Breast epithelium (tissue), 4 donors: ENCODE data around the gene ATG5. TPM values are rescaled to one million over a fixed set of nuclear protein-coding genes. Genes with fewer than 3 reads are reported as not detected.

Experiments
- DNase-seq, 2 donors: peaks; one replicate each; pipeline ENCODE4 v3.0.0-alpha.2; 2019; ENCODE audit warnings: low spot score in 2 of 2
- H3K27ac ChIP-seq, 2 donors: fragments of 200-600 bp; sonication (generic) in 1 of 2; one replicate each; pipeline ENCODE4 v1.5.1; 2016 to 2019; ENCODE audit warnings: mild to moderate bottlenecking in 1 of 2
- H3K27me3 ChIP-seq, 2 donors: fragments of 200-600 bp; sonication (generic) in 1 of 2; one replicate each; pipeline versions ENCODE4 v1.5.1 to v1.6.0; 2017 to 2019; ENCODE audit warnings: control low read depth in 1 of 2, mild to moderate bottlenecking in 1 of 2
- H3K36me3 ChIP-seq: fragments of 200-600 bp; one replicate; pipeline ENCODE4 v1.5.1; 2019
- H3K4me1 ChIP-seq, 2 donors: fragments of 200-600 bp; sonication (generic); one replicate each; pipeline ENCODE4 v1.5.1; 2016 to 2019; ENCODE audit warnings: control low read depth in 1 of 2
- H3K4me3 ChIP-seq, 3 donors: fragments of 200-600 bp; sonication (generic); 1 replicate in 2 of 3; 2 replicates in 1 of 3; pipeline ENCODE4 v1.5.1; 2016 to 2019; ENCODE audit warnings: mild to moderate bottlenecking in 3 of 3, moderate library complexity in 2 of 3
- H3K9me3 ChIP-seq, 2 donors: fragments of 200-600 bp; sonication (generic) in 1 of 2; one replicate each; pipeline ENCODE4 v1.5.1; 2016 to 2019; ENCODE audit warnings: control low read depth in 1 of 2
- POLR2A ChIP-seq: fragments of 450-650 bp; IDR thresholded peaks from one replicate; pipeline ENCODE4 v1.6.1; 2016; ENCODE audit warnings: antibody characterized with exemption, mild to moderate bottlenecking, moderate library complexity
- POLR2AphosphoS5 ChIP-seq, 3 donors: sonication (generic); formaldehyde crosslinking; IDR thresholded peaks; one replicate each; pipeline ENCODE4 v1.6.1; 2017; ENCODE audit warnings: antibody characterized with exemption in 3 of 3
- intact Hi-C: fragments of 100-400 bp; cut with DNase I; formaldehyde crosslinking; loops from one replicate; pipeline ENCODE4 v1.15.1; 2023; ENCODE audit warnings: low total_unique reads
- total RNA-seq, 3 donors: library from RNA; depleted of rRNA; stranded (reverse); fragments of >200 nt; gene quantifications; one replicate each; pipeline ENCODE4 v1.1.0, GENCODE V29; 2016
- TF ChIP-seq, protein P1 (sequence below), 3 donors: fragments of 450-650 bp; IDR thresholded peaks; one replicate each; pipeline ENCODE4 v1.5.1; 2016 to 2017; ENCODE audit warnings: antibody characterized with exemption in 3 of 3, mild to moderate bottlenecking in 3 of 3, moderate library complexity in 3 of 3

Gene ATG5
- total RNA-seq, 3 donors from 2014 or later = 35.8 to 51.1 (median 45.9) TPM

DNA sequence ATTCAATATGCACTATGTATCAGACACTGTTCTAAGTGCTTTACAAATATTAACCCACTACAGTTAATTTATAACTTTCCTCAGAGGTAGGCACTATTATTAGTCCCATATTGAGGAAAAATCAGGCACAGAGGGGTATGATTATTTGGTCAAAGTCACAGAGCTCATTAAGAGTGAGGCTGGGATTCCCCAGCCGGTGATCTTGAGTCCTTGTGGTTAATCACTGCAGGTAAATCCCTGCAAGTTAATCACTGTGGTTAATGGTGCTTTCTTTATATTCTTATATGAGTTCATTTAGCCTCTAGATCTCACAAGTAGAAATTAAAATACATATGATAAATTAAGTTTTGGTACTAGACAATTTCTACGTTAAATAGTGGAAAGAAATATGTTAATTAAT is 44.2 kb upstream of the ATG5 start:
- Histone ChIP-seq H3K4me1 (peaks cover 0 to 19% of the 10 kb centered on the region in 2 donors), H3K9me3 (no peaks in the 10 kb centered on the region), H3K4me3 (no peak overlapping the region), H3K27ac (peak overlapping the region; percentile 72 to 78), H3K27me3 (no peaks in the 10 kb centered on the region), H3K36me3 (no peaks in the 10 kb centered on the region)
- intact Hi-C loops = no loop called here
- no peak for DNase-seq
- TF ChIP-seq POLR2AphosphoS5 (IDR thresholded peaks at IDR 0.05) = no peak
- TF ChIP-seq POLR2A = no peak
- TF ChIP-seq, protein P1, sequence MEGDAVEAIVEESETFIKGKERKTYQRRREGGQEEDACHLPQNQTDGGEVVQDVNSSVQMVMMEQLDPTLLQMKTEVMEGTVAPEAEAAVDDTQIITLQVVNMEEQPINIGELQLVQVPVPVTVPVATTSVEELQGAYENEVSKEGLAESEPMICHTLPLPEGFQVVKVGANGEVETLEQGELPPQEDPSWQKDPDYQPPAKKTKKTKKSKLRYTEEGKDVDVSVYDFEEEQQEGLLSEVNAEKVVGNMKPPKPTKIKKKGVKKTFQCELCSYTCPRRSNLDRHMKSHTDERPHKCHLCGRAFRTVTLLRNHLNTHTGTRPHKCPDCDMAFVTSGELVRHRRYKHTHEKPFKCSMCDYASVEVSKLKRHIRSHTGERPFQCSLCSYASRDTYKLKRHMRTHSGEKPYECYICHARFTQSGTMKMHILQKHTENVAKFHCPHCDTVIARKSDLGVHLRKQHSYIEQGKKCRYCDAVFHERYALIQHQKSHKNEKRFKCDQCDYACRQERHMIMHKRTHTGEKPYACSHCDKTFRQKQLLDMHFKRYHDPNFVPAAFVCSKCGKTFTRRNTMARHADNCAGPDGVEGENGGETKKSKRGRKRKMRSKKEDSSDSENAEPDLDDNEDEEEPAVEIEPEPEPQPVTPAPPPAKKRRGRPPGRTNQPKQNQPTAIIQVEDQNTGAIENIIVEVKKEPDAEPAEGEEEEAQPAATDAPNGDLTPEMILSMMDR (IDR thresholded peaks at IDR 0.05) = no peak

DNA sequence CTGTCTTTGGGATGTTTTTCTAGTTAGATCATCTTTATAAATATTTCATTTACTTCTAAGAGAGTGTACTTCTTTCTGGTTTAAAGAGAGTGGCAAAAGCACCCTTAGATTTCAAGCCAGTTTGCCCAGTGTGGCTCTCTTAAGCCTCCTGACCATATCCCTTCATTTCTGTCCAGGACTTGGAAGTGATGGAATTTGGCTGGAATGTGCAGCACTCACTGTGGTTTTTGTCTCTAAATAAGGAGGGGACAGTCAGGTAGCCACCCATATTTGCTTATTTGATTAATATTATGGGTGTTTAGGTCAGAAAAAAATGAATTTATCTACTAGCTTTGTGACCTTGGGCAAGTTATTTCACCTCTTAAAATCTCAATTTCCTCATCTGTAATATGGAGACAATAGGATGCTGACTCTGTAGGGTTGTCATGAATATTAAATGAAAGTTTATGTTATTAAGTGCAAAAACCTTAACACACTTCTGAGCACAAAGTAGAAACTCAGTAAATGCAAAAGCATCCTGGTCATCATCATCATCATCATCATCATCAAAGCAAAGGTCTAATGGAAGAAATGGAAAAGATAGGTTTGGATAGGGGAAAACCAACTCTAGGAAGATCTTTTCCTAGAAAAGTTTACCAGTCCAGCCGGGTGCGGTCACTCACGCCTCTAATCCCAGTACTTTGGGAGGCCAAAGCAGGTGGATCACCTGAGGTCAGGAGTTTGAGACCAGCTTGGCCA is 38.0 kb upstream of the ATG5 start:
- Histone ChIP-seq H3K36me3 (no peaks in the 10 kb centered on the region), H3K4me1 (no peaks in the 10 kb centered on the region), H3K4me3 (no peak overlapping the region), H3K9me3 (no peaks in the 10 kb centered on the region), H3K27me3 (peaks cover 0 to 4% of the 10 kb centered on the region in 2 donors), H3K27ac (peak overlapping the region in 1 of 2 donors; percentile 40)
- DNase-seq = no peak
- no peak for TF ChIP-seq POLR2A
- TF ChIP-seq, protein P1 (IDR thresholded peaks at IDR 0.05) = no peak
- TF ChIP-seq POLR2AphosphoS5 (IDR thresholded peaks at IDR 0.05) = no peak
- intact Hi-C loops = no loop called here

DNA sequence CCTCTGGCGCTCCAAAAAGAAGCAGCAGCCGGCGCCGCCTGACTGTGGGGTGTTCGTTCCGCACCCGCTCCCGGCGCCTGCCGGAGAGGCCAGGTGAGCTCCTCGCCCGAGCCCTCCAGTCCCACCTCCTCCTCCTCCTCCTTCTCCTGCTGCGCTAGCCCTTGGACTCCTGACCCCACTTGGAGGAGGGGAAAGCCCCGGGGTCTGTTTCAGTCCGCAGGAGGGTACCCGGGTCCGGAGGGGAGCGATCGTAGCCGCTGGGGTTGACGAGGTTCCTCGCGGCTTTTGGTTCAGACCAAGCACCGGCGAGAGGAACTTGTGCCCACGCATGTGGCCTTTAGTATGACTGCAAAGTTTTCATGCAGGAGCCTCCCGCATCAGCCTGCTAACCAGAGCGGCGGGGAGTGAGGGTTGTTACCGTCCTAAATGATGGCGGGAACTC is 35.5 kb upstream of the ATG5 start:
- Histone ChIP-seq H3K9me3 (no peaks in the 10 kb centered on the region), H3K36me3 (no peaks in the 10 kb centered on the region), H3K4me3 (peak overlapping the region; percentile 31 to 82 (median 79)), H3K27me3 (peaks cover 0 to 4% of the 10 kb centered on the region in 2 donors), H3K27ac (peak overlapping the region; percentile 76 to 83), H3K4me1 (no peaks in the 10 kb centered on the region)
- peak; percentile 32 to 58 for DNase-seq
- no peak for TF ChIP-seq POLR2AphosphoS5 (IDR thresholded peaks at IDR 0.05)
- TF ChIP-seq, protein P1 (IDR thresholded peaks at IDR 0.05) = no peak
- no peak for TF ChIP-seq POLR2A
- intact Hi-C loops = no loop called here

DNA sequence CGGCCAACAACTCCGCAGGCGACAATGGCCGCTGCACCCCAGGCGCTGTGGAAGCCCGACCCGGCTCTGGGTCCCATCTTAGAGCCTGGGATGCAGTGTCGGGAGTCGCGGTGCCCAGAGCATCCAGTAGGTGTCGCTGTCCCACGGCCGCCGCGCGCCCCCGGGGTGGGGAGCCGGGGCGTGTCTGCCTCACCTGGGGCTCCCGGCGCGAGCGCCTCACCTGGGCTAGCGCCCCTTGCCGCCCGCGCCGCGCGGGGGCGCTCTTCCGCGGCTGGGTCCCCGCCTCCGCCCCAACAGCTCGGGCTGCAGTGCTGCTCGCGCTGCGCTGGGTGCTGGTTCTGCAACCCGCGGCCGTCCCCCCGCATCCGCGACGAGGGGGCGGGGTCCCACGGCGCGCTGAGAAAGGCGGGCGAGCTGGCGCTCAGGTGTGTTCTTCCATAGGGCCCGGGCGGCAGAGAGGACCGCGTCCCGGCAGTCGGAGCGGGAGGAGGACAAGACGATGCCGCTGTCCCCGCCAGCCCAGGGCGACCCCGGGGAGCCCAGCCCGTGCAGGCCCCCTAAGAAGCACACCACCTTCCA is 34.9 kb upstream of the ATG5 start, which contains the start of gene CRYBG1:
Gene CRYBG1, plus strand, starts transcription at position 308 of the 579 bp plus-strand sequence. Its CDS starts 192 bp downstream, at position 500.
- DNase-seq = peak; percentile 80 to 83
- Histone ChIP-seq H3K9me3 (no peaks in the 10 kb centered on the region), H3K4me1 (no peaks in the 10 kb centered on the region), H3K4me3 (peak within 1 kb of the TSS; percentile 31 to 82 (median 79)), H3K27me3 (peaks cover 0 to 4% of the 10 kb centered on the region in 2 donors), H3K36me3 (no peaks in the 10 kb centered on the region), H3K27ac (peak within 1 kb of the TSS; percentile 76 to 83)
- no peak for TF ChIP-seq POLR2A
- peak in 2 of 3 donors; percentile 26 to 34 for TF ChIP-seq POLR2AphosphoS5 (IDR thresholded peaks at IDR 0.05)
- TF ChIP-seq, protein P1 (IDR thresholded peaks at IDR 0.05) = peak; percentile 73 to 90 (median 87)
- intact Hi-C loops = no loop called here

DNA sequence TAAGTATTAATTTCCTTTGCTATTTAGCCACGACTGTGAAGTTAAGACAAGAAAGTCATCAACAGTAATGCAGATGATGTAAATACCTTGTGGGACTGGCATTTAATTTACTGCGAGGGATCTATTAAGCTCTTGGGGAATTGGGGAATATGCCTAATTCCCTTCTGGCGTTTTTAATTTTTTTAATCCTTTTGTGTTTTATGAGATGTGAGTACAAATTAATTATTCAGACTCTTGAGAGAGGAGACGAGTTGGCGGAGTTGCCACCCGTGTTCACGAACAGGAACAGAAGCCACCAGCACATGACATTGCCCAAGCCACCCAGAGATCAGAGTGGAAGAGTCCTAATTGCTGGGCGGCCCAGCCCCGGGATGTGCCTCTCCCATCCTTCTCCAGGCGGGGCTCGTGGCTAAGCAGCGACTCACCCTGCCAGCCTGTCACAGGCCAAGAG is 34.4 kb upstream of the ATG5 start:
- Histone ChIP-seq H3K9me3 (no peaks in the 10 kb centered on the region), H3K27ac (peak overlapping the region; percentile 76 to 83), H3K36me3 (no peaks in the 10 kb centered on the region), H3K4me1 (no peaks in the 10 kb centered on the region), H3K27me3 (peaks cover 0 to 4% of the 10 kb centered on the region in 2 donors), H3K4me3 (peak overlapping the region in 2 of 3 donors; percentile 79 to 82)
- TF ChIP-seq, protein P1 (IDR thresholded peaks at IDR 0.05) = no peak
- TF ChIP-seq POLR2AphosphoS5 (IDR thresholded peaks at IDR 0.05) (no peak), POLR2A (no peak)
- no peak for DNase-seq
- intact Hi-C loops = no loop called here
